ENCODE data around the gene ARNT2. TPM values are rescaled to one million over a fixed set of nuclear protein-coding genes. Genes with fewer than 3 reads are reported as not detected.

Gene ARNT2
- total and polyA plus RNA-seq, 2 of the 13 experiments (the other 11 are each of a cell fraction or from before 2014, with no cell fraction given), result 0.69 to 1.7 TPM

DNA sequence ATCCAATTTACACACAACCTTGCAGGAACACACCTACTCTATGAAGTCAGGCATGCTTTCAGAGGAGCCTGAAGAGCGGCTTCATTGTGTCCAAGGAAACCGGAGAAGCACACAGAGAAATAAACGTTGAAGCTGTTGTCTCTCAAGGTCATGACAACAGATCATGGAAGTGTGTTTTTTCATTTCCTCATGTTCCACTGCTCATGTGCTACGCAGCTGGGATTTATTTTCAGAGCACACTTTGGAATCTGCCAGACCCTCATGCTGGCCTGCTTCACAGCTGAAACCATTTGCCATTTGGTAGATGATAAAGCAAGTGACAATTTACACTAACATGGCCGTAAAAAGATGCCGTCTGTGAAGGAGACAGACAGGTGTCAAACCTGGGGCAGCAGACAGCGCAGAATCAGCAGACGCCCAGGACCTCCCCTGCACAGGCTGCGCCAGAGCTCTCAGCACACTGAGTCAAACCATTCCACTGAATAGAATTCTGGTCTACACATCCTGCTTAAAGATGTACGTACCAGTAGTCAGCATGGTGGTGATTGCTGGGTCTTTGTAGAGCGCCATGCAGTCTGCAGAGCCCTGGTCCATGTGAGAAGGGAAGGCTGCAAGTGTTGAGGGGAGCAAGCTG lies 99.3 kb downstream of the ARNT2 start:
- in situ Hi-C loops (cut with HindIII; ENCODE audit: extremely low pct_ligation_motif_present, low pct_unique_long_range_greater_than_20kb) (no loop called here), intact Hi-C loops (cut with micrococcal nuclease; ENCODE audit: unreplicated experiment) (no loop called here)
- FAIRE-seq (no peak), DNase-seq (ENCODE audit: low spot score) (no peak), ATAC-seq (no peak)
- no peak overlapping the region for H3K9ac ChIP-seq (ENCODE audit: insufficient read depth, low read depth, low read length)
- POLR2A ChIA-PET, result no interaction called here
- no peak overlapping the region for H3K4me2 ChIP-seq (ENCODE audit: low read depth, low read length)
- CTCF ChIA-PET (ENCODE audit: low intra/inter-chr PET ratio, low total read pairs), result no interaction called here
- H3K4me3 ChIP-seq (replicated peaks in 1 of 3; ENCODE audit: insufficient read depth in 1 of 3, low read depth in 2 of 3, low read length in 3 of 3), result no peak overlapping the region
- no TSS peak for BruUV-seq (replicated peaks)
- no peak for TF ChIP-seq DR1 (CRISPR knock-in tag; IDR thresholded peaks at IDR 0.05)
- H4K20me1 ChIP-seq (ENCODE audit: insufficient read depth, low read length), result no peaks in the 10 kb centered on the region
- no peaks in the 10 kb centered on the region for H3K36me3 ChIP-seq (replicated peaks in 1 of 2; ENCODE audit: control insufficient read depth in 1 of 2, insufficient read depth in 2 of 2, low read length in 2 of 2)
- H3K9me3 ChIP-seq (ENCODE audit: low read length), result no peaks in the 10 kb centered on the region
- H3K27me3 ChIP-seq (ENCODE audit: control insufficient read depth in 1 of 2, insufficient read depth in 2 of 2, low read length in 2 of 2), result no peaks in the 10 kb centered on the region
- peaks cover 5% of the 10 kb centered on the region; the same call in 1 of the 2 replicates for H3K4me1 ChIP-seq (ENCODE audit: insufficient read depth, low read length)
- no peaks in the 10 kb centered on the region for H3K79me2 ChIP-seq (ENCODE audit: insufficient read depth, low read length)
- no peak overlapping the region for H3K27ac ChIP-seq (ENCODE audit: extremely low read length, insufficient read depth, low read length)
- no peak overlapping the region for H2AFZ ChIP-seq (ENCODE audit: low read length)
- 73% methylated on average over 11 of the region's 11 CpGs for WGBS (ENCODE audit: low lambda C conversion rate)

DNA sequence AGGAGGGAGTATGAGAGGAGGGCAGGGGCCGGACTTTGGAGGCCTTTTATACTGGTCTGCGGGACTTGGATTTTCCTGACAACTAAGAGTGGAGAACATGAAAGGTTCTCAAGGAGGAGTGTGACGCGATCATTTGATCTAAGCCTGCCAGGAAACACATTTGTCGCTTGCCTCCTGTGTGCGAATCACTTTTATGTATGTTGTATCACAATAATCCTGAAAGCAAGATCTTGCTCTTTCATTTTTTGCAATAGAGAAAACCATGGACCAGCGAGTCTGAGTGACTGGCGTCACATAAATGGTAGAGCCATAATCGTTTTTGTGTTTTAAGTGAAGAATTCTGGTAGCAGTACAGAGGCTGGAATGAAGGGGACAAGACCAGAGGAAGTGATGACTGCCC lies 100.7 kb downstream of the ARNT2 start:
- Histone ChIP-seq H3K27me3 (ENCODE audit: control insufficient read depth in 1 of 2, insufficient read depth in 2 of 2, low read length in 2 of 2) (no peaks in the 10 kb centered on the region), H2AFZ (ENCODE audit: low read length) (no peak overlapping the region), H3K9ac (ENCODE audit: insufficient read depth, low read depth, low read length) (no peak overlapping the region), H3K4me3 (replicated peaks in 1 of 3; ENCODE audit: insufficient read depth in 1 of 3, low read depth in 2 of 3, low read length in 3 of 3) (no peak overlapping the region), H4K20me1 (ENCODE audit: insufficient read depth, low read length) (no peaks in the 10 kb centered on the region), H3K79me2 (ENCODE audit: insufficient read depth, low read length) (no peaks in the 10 kb centered on the region), H3K27ac (ENCODE audit: extremely low read length, insufficient read depth, low read length) (no peak overlapping the region), H3K36me3 (replicated peaks in 1 of 2; ENCODE audit: control insufficient read depth in 1 of 2, insufficient read depth in 2 of 2, low read length in 2 of 2) (no peaks in the 10 kb centered on the region), H3K4me1 (ENCODE audit: insufficient read depth, low read length) (no peaks in the 10 kb centered on the region), H3K4me2 (ENCODE audit: low read depth, low read length) (no peak overlapping the region), H3K9me3 (ENCODE audit: low read length) (no peaks in the 10 kb centered on the region)
- ChIA-PET CTCF (ENCODE audit: low intra/inter-chr PET ratio, low total read pairs) (no interaction called here), POLR2A (no interaction called here)
- DNase-seq (ENCODE audit: low spot score), result no peak
- ATAC-seq, result no peak
- FAIRE-seq, result no peak
- in situ Hi-C loops (cut with HindIII; ENCODE audit: extremely low pct_ligation_motif_present, low pct_unique_long_range_greater_than_20kb) (no loop called here), intact Hi-C loops (cut with micrococcal nuclease; ENCODE audit: unreplicated experiment) (no loop called here)
- no TSS peak for BruUV-seq (replicated peaks)
- WGBS (ENCODE audit: low lambda C conversion rate), result 68% methylated on average over 9 of the region's 9 CpGs
- no peak for TF ChIP-seq POLR2A (IDR thresholded peaks at IDR 0.05; ENCODE audit: insufficient read depth in 1 of 2, low read depth in 2 of 2, low read length in 2 of 2)
- TF ChIP-seq U2AF1 (optimal IDR thresholded peaks at IDR 0.05; ENCODE audit: low read depth, low read length), result no peak
- no peak for TF ChIP-seq GPN1 (CRISPR knock-in tag; IDR thresholded peaks at IDR 0.05; ENCODE audit: borderline replicate concordance)
- TF ChIP-seq IRX3 (CRISPR knock-in tag; IDR thresholded peaks at IDR 0.05; ENCODE audit: borderline replicate concordance, low read depth), result no peak
- TF ChIP-seq FOXM1 (CRISPR knock-in tag; IDR thresholded peaks at IDR 0.05), result no peak
- TF ChIP-seq, protein P1, sequence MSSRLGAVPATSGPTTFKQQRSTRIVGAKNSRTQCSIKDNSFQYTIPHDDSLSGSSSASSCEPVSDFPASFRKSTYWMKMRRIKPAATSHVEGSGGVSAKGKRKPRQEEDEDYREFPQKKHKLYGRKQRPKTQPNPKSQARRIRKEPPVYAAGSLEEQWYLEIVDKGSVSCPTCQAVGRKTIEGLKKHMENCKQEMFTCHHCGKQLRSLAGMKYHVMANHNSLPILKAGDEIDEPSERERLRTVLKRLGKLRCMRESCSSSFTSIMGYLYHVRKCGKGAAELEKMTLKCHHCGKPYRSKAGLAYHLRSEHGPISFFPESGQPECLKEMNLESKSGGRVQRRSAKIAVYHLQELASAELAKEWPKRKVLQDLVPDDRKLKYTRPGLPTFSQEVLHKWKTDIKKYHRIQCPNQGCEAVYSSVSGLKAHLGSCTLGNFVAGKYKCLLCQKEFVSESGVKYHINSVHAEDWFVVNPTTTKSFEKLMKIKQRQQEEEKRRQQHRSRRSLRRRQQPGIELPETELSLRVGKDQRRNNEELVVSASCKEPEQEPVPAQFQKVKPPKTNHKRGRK (CRISPR knock-in tag; IDR thresholded peaks at IDR 0.05), result no peak
- no peak for TF ChIP-seq SPEN (CRISPR knock-in tag; IDR thresholded peaks at IDR 0.05; ENCODE audit: low read depth)
- no peak for TF ChIP-seq ZNF10 (CRISPR knock-in tag; IDR thresholded peaks at IDR 0.05; ENCODE audit: borderline replicate concordance, low read depth)
- TF ChIP-seq FLYWCH1 (CRISPR knock-in tag; IDR thresholded peaks at IDR 0.05), result no peak
- no peak for TF ChIP-seq NR2C2 (CRISPR knock-in tag; IDR thresholded peaks at IDR 0.05; ENCODE audit: borderline replicate concordance)
- no peak for TF ChIP-seq ZNF670 (CRISPR knock-in tag; IDR thresholded peaks at IDR 0.05; ENCODE audit: borderline replicate concordance)
- no peak for TF ChIP-seq ZNF34 (CRISPR knock-in tag; IDR thresholded peaks at IDR 0.05; ENCODE audit: borderline replicate concordance)
- TF ChIP-seq, protein P2, sequence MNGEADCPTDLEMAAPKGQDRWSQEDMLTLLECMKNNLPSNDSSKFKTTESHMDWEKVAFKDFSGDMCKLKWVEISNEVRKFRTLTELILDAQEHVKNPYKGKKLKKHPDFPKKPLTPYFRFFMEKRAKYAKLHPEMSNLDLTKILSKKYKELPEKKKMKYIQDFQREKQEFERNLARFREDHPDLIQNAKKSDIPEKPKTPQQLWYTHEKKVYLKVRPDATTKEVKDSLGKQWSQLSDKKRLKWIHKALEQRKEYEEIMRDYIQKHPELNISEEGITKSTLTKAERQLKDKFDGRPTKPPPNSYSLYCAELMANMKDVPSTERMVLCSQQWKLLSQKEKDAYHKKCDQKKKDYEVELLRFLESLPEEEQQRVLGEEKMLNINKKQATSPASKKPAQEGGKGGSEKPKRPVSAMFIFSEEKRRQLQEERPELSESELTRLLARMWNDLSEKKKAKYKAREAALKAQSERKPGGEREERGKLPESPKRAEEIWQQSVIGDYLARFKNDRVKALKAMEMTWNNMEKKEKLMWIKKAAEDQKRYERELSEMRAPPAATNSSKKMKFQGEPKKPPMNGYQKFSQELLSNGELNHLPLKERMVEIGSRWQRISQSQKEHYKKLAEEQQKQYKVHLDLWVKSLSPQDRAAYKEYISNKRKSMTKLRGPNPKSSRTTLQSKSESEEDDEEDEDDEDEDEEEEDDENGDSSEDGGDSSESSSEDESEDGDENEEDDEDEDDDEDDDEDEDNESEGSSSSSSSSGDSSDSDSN (CRISPR knock-in tag; IDR thresholded peaks at IDR 0.05), result no peak

Data from HepG2 (cell line).